Vagina (tissue), 2 donors: Measurements from ENCODE around the gene XPNPEP1.

ENCODE experiments used
- CTCF ChIP-seq, 3 experiments: fragments of 450-650 bp in 2 of 3; fragments of 200-600 bp in 1 of 3; sonication (generic) in 1 of 3; IDR thresholded peaks; one replicate each; pipeline ENCODE4 v1.5.1; 2017 to 2019; ENCODE audit warnings: antibody characterized with exemption in 3 of 3, mild to moderate bottlenecking in 2 of 3, moderate library complexity in 2 of 3
- POLR2AphosphoS5 ChIP-seq, 2 donors: sonication (generic); formaldehyde crosslinking; IDR thresholded peaks; one replicate each; pipeline ENCODE4 v1.9.0; 2017; ENCODE audit warnings: antibody characterized with exemption in 2 of 2, mild to moderate bottlenecking in 2 of 2, low read depth in 1 of 2; ENCODE audit not compliant: insufficient read depth in 1 of 2

DNA sequence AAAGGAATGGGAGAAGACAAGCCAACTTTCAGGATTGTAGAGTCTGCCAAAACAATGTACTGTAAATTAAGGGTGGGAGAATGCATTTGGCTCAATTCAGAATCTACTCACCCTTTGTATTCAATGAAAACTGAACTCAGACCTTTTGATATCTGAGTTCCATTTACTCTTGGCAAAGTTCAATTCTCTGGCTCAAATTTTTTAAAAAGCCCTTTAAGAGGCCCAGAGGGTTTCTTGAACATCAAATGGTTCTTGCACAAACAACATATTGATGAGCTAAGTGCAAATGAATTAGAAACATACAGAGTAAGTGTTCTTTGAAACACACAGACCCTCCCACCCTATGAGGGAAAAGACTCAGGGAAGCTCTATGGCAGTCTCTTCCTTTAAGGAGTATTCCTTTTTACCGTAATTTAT, 5.2 kb upstream of the XPNPEP1 start:
- TF ChIP-seq POLR2AphosphoS5 (IDR thresholded peaks at IDR 0.05; ENCODE audit: insufficient read depth in 1 of 2, low read depth in 1 of 2) (no peak), CTCF (IDR thresholded peaks at IDR 0.05) (no peak)
